WTC11 (cell line): Measurements from ENCODE around the gene FUT8. TPM values are rescaled to one million over a fixed set of nuclear protein-coding genes. Genes with fewer than 3 reads are reported as not detected.

Experiments used
- ATAC-seq: fragments of 200-7000 bp; cut with Tn5 transposase; 2 replicates; pipeline ENCODE4 v1.10.0; 2021; ENCODE audit warnings: mild to moderate bottlenecking, moderate library complexity
- CTCF ChIA-PET: fragments of 300-600 bp; sonication (Branson Sonifier 250); formaldehyde crosslinking; loops from one replicate; lab custom pipeline; 2021; ENCODE audit warnings: antibody characterized with exemption; lab: Charles Lee
- POLR2A ChIA-PET: fragments of 350-600 bp; sonication (Branson Sonifier 250); formaldehyde crosslinking; loops from one replicate; lab custom pipeline; 2021; ENCODE audit warnings: antibody characterized with exemption; lab: Charles Lee
- DNase-seq: peaks from one replicate; pipeline ENCODE4 v3.0.0; 2021; ENCODE audit warnings: low spot score
- H3K27ac Mint-ChIP-seq: 2 replicates; pipeline ENCODE4 v1.8.0; 2021; ENCODE audit warnings: mixed read lengths
- H3K27me3 Mint-ChIP-seq: 2 replicates; pipeline ENCODE4 v1.8.0; 2021; ENCODE audit warnings: low read depth, mild to moderate bottlenecking, moderate library complexity, mixed read lengths
- H3K36me3 Mint-ChIP-seq: 2 replicates; pipeline ENCODE4 v1.8.0; 2021; ENCODE audit warnings: mixed read lengths
- H3K4me1 Mint-ChIP-seq: 2 replicates; pipeline ENCODE4 v1.8.0; 2022; ENCODE audit warnings: mixed read lengths
- H3K4me3 Mint-ChIP-seq: 2 replicates; pipeline ENCODE4 v1.8.0; 2021; ENCODE audit warnings: mild to moderate bottlenecking, moderate library complexity, mixed read lengths
- H3K9me3 Mint-ChIP-seq: 2 replicates; pipeline ENCODE4 v1.8.0; 2021; ENCODE audit warnings: mixed read lengths
- ATF1 ChIP-seq: sonication (generic); formaldehyde crosslinking; IDR thresholded peaks from 2 replicates; pipeline ENCODE4 v1.8.1; 2023; ENCODE audit warnings: mild to moderate bottlenecking, moderate library complexity, missing genetic modification reagents
- ELF4 ChIP-seq: sonication (generic); formaldehyde crosslinking; IDR thresholded peaks from 2 replicates; pipeline ENCODE4 v1.8.1; 2022; ENCODE audit warnings: low read depth, mild to moderate bottlenecking, moderate library complexity, missing genetic modification reagents
- FOXP1 ChIP-seq: sonication (generic); formaldehyde crosslinking; IDR thresholded peaks from 2 replicates; pipeline ENCODE4 v1.8.0; 2022; ENCODE audit warnings: missing genetic modification reagents, mild to moderate bottlenecking, moderate library complexity, borderline replicate concordance
- GABPB1 ChIP-seq: sonication (generic); formaldehyde crosslinking; IDR thresholded peaks from 2 replicates; pipeline ENCODE4 v1.8.1; 2023; ENCODE audit warnings: mild to moderate bottlenecking, missing genetic modification reagents
- JAZF1 ChIP-seq: fragments of 250-450 bp; sonication (Bioruptor Pico); IDR thresholded peaks from 2 replicates; pipeline ENCODE4 v1.9.0; 2021; ENCODE audit warnings: moderate library complexity, mild to moderate bottlenecking, inconsistent platforms
- JUN ChIP-seq: sonication (generic); formaldehyde crosslinking; IDR thresholded peaks from 2 replicates; pipeline ENCODE4 v1.8.0; 2023; ENCODE audit warnings: mild to moderate bottlenecking, missing genetic modification reagents
- NFE2L1 ChIP-seq: sonication (generic); formaldehyde crosslinking; IDR thresholded peaks from 2 replicates; pipeline ENCODE4 v1.8.1; 2023; ENCODE audit warnings: missing genetic modification reagents
- NR1H2 ChIP-seq: sonication (generic); formaldehyde crosslinking; IDR thresholded peaks from 2 replicates; pipeline ENCODE4 v1.9.0; 2021; ENCODE audit warnings: mild to moderate bottlenecking, moderate library complexity, missing genetic modification reagents
- SMAD3 ChIP-seq: sonication (generic); formaldehyde crosslinking; IDR thresholded peaks from 2 replicates; pipeline ENCODE4 v1.8.0; 2022; ENCODE audit warnings: missing genetic modification reagents, mild to moderate bottlenecking, borderline replicate concordance
- TCF7 ChIP-seq: sonication (generic); formaldehyde crosslinking; IDR thresholded peaks from 2 replicates; pipeline ENCODE4 v1.8.0; 2022; ENCODE audit warnings: mild to moderate bottlenecking, low read depth, missing genetic modification reagents, moderate library complexity
- ZNF121 ChIP-seq: sonication (generic); formaldehyde crosslinking; IDR thresholded peaks from 2 replicates; pipeline ENCODE4 v1.8.0; 2023; ENCODE audit warnings: missing genetic modification reagents
- ZNF396 ChIP-seq: fragments of 250-450 bp; sonication (Bioruptor Pico); IDR thresholded peaks from 2 replicates; pipeline ENCODE4 v1.8.0; 2021; ENCODE audit warnings: mild to moderate bottlenecking, moderate library complexity, borderline replicate concordance
- total RNA-seq: library from RNA; stranded (reverse); gene quantifications from 3 replicates; pipeline ENCODE4 v1.2.3, GENCODE V29; 2021
- TF ChIP-seq, protein P1 (sequence below): sonication (generic); formaldehyde crosslinking; IDR thresholded peaks from 2 replicates; pipeline ENCODE4 v1.8.1; 2023; ENCODE audit warnings: mild to moderate bottlenecking, missing genetic modification reagents, moderate library complexity
- TF ChIP-seq, protein P2 (sequence below): sonication (generic); formaldehyde crosslinking; IDR thresholded peaks from 2 replicates; pipeline ENCODE4 v1.8.1; 2022; ENCODE audit warnings: low read depth, missing genetic modification reagents, borderline replicate concordance
- TF ChIP-seq, protein P3 (sequence below): sonication (generic); formaldehyde crosslinking; IDR thresholded peaks from 2 replicates; pipeline ENCODE4 v1.8.1; 2023; ENCODE audit warnings: mild to moderate bottlenecking, missing genetic modification reagents, moderate library complexity
- TF ChIP-seq, protein P4 (sequence below): sonication (generic); formaldehyde crosslinking; IDR thresholded peaks from 2 replicates; pipeline ENCODE4 v1.8.1; 2022; ENCODE audit warnings: mild to moderate bottlenecking, missing genetic modification reagents, moderate library complexity, borderline replicate concordance
- TF ChIP-seq, protein P5 (sequence below): sonication (generic); formaldehyde crosslinking; conservative IDR thresholded peaks from 2 replicates; pipeline ENCODE4 v1.8.1; 2023; ENCODE audit warnings: mild to moderate bottlenecking, low read depth, missing genetic modification reagents, moderate library complexity
- TF ChIP-seq, protein P6 (sequence below): fragments of 250-450 bp; sonication (Bioruptor Pico); IDR thresholded peaks from 2 replicates; pipeline ENCODE4 v1.8.0; 2021; ENCODE audit warnings: mild to moderate bottlenecking
- TF ChIP-seq, protein P7 (sequence below): fragments of 200-600 bp; IDR thresholded peaks from 2 replicates; pipeline ENCODE4 v1.8.0; 2022; ENCODE audit warnings: antibody characterized with exemption
- TF ChIP-seq, protein P8 (sequence below): fragments of 250-450 bp; sonication (Bioruptor Pico); conservative IDR thresholded peaks from 2 replicates; pipeline ENCODE4 v1.9.0; 2021; ENCODE audit warnings: mild to moderate bottlenecking

Gene FUT8
- total RNA-seq, 1 experiment from 2014 or later: 37.9 TPM

DNA sequence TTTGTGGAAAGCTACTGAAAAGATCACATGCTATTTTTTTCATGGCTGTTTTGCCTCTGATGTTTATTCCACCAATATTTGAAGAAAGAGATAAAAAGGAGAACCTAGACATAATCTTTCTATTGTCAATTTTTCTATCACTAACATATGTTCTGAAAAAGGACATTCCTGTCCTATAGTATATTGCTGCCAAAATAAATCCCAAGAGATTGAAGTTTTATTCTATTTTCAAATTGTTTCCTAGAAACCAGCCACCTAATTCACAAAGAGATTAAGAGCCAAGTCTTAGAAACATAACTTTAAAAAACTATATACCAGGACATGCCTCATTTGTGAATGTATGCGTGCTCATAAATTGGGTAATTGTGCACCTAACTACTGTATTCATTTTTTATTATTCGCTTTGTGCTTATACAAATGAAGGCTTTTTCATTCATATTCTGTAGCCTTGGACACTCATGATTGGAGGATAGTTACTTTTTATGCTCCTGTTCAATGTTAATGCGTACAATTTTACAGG lies 200.7 kb downstream of the FUT8 start:
- TF ChIP-seq TCF7 (CRISPR knock-in tag): no peak
- TF ChIP-seq SMAD3 (CRISPR knock-in tag): no peak
- TF ChIP-seq ZNF396: no peak
- no peak for TF ChIP-seq ZNF121 (CRISPR knock-in tag)
- TF ChIP-seq, protein P1, sequence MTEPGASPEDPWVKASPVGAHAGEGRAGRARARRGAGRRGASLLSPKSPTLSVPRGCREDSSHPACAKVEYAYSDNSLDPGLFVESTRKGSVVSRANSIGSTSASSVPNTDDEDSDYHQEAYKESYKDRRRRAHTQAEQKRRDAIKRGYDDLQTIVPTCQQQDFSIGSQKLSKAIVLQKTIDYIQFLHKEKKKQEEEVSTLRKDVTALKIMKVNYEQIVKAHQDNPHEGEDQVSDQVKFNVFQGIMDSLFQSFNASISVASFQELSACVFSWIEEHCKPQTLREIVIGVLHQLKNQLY (CRISPR knock-in tag): no peak
- no peak for TF ChIP-seq GABPB1 (CRISPR knock-in tag)
- TF ChIP-seq, protein P2, sequence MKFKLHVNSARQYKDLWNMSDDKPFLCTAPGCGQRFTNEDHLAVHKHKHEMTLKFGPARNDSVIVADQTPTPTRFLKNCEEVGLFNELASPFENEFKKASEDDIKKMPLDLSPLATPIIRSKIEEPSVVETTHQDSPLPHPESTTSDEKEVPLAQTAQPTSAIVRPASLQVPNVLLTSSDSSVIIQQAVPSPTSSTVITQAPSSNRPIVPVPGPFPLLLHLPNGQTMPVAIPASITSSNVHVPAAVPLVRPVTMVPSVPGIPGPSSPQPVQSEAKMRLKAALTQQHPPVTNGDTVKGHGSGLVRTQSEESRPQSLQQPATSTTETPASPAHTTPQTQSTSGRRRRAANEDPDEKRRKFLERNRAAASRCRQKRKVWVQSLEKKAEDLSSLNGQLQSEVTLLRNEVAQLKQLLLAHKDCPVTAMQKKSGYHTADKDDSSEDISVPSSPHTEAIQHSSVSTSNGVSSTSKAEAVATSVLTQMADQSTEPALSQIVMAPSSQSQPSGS: no peak
- no peaks in the 10 kb centered on the region for H3K9me3 Mint-ChIP-seq
- H3K36me3 Mint-ChIP-seq: no peaks in the 10 kb centered on the region
- ChIA-PET CTCF (interaction anchor here (1.1 kb wide), 1 partner anchor 78 kb away, joined by 3 read pairs; no protein-coding TSS in a partner anchor), POLR2A (interaction anchor here (0.5 kb wide), 1 partner anchor 11 kb away, joined by 4 read pairs; no protein-coding TSS in a partner anchor)
- H3K4me1 Mint-ChIP-seq: peaks cover 9% of the 10 kb centered on the region
- no peak for ATAC-seq
- no peak overlapping the region for H3K4me3 Mint-ChIP-seq
- DNase-seq: no peak
- no peak overlapping the region for H3K27ac Mint-ChIP-seq
- H3K27me3 Mint-ChIP-seq: no peaks in the 10 kb centered on the region

DNA sequence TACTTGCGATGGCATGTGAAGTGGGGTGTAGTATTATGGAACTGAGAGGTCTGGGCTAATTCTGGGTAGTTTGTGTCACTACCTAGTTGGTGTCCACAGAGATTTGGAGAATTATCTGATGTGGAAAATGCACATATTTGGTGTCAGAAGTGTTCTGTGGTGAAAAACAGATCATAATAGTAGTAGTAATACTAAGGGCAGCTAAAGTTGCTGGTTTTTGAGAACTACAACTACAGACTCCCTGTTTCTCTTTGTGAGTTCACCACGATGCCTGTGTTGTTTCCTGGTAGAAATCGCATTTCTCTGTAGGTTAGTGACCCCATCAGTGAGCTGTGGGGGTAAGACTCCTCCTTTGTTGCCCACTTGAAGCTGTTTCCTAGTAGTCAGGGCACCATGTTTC lies 206.5 kb downstream of the FUT8 start:
- ChIA-PET CTCF (interaction anchor here (2.1 kb wide), 1 partner anchor 206 kb away, joined by 6 read pairs; no protein-coding TSS in a partner anchor), POLR2A (interaction anchor here (0.6 kb wide), 1 partner anchor 339 kb away, joined by 3 read pairs; no protein-coding TSS in a partner anchor)
- no peaks in the 10 kb centered on the region for H3K36me3 Mint-ChIP-seq
- DNase-seq: no peak
- no peaks in the 10 kb centered on the region for H3K9me3 Mint-ChIP-seq
- ATAC-seq: no peak
- peaks cover 9% of the 10 kb centered on the region for H3K4me1 Mint-ChIP-seq
- no peak overlapping the region for H3K4me3 Mint-ChIP-seq
- no peak overlapping the region for H3K27ac Mint-ChIP-seq
- no peaks in the 10 kb centered on the region for H3K27me3 Mint-ChIP-seq
- TF ChIP-seq ATF1 (CRISPR knock-in tag): no peak
- no peak for TF ChIP-seq SMAD3 (CRISPR knock-in tag)
- TF ChIP-seq JAZF1 (CRISPR knock-in tag): no peak
- no peak for TF ChIP-seq FOXP1 (CRISPR knock-in tag)
- TF ChIP-seq, protein P3, sequence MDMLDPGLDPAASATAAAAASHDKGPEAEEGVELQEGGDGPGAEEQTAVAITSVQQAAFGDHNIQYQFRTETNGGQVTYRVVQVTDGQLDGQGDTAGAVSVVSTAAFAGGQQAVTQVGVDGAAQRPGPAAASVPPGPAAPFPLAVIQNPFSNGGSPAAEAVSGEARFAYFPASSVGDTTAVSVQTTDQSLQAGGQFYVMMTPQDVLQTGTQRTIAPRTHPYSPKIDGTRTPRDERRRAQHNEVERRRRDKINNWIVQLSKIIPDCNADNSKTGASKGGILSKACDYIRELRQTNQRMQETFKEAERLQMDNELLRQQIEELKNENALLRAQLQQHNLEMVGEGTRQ: no peak
- TF ChIP-seq NR1H2 (CRISPR knock-in tag): no peak
- TF ChIP-seq GABPB1 (CRISPR knock-in tag): no peak
- TF ChIP-seq, protein P4, sequence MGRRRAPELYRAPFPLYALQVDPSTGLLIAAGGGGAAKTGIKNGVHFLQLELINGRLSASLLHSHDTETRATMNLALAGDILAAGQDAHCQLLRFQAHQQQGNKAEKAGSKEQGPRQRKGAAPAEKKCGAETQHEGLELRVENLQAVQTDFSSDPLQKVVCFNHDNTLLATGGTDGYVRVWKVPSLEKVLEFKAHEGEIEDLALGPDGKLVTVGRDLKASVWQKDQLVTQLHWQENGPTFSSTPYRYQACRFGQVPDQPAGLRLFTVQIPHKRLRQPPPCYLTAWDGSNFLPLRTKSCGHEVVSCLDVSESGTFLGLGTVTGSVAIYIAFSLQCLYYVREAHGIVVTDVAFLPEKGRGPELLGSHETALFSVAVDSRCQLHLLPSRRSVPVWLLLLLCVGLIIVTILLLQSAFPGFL (CRISPR knock-in tag): no peak
- TF ChIP-seq, protein P5, sequence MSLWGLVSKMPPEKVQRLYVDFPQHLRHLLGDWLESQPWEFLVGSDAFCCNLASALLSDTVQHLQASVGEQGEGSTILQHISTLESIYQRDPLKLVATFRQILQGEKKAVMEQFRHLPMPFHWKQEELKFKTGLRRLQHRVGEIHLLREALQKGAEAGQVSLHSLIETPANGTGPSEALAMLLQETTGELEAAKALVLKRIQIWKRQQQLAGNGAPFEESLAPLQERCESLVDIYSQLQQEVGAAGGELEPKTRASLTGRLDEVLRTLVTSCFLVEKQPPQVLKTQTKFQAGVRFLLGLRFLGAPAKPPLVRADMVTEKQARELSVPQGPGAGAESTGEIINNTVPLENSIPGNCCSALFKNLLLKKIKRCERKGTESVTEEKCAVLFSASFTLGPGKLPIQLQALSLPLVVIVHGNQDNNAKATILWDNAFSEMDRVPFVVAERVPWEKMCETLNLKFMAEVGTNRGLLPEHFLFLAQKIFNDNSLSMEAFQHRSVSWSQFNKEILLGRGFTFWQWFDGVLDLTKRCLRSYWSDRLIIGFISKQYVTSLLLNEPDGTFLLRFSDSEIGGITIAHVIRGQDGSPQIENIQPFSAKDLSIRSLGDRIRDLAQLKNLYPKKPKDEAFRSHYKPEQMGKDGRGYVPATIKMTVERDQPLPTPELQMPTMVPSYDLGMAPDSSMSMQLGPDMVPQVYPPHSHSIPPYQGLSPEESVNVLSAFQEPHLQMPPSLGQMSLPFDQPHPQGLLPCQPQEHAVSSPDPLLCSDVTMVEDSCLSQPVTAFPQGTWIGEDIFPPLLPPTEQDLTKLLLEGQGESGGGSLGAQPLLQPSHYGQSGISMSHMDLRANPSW (CRISPR knock-in tag): no peak
- no peak for TF ChIP-seq NFE2L1 (CRISPR knock-in tag)
- no peak for TF ChIP-seq ELF4 (CRISPR knock-in tag)
- TF ChIP-seq JUN (CRISPR knock-in tag): no peak
- TF ChIP-seq, protein P6, sequence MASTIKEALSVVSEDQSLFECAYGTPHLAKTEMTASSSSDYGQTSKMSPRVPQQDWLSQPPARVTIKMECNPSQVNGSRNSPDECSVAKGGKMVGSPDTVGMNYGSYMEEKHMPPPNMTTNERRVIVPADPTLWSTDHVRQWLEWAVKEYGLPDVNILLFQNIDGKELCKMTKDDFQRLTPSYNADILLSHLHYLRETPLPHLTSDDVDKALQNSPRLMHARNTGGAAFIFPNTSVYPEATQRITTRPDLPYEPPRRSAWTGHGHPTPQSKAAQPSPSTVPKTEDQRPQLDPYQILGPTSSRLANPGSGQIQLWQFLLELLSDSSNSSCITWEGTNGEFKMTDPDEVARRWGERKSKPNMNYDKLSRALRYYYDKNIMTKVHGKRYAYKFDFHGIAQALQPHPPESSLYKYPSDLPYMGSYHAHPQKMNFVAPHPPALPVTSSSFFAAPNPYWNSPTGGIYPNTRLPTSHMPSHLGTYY (CRISPR knock-in tag): no peak
- TF ChIP-seq, protein P7, sequence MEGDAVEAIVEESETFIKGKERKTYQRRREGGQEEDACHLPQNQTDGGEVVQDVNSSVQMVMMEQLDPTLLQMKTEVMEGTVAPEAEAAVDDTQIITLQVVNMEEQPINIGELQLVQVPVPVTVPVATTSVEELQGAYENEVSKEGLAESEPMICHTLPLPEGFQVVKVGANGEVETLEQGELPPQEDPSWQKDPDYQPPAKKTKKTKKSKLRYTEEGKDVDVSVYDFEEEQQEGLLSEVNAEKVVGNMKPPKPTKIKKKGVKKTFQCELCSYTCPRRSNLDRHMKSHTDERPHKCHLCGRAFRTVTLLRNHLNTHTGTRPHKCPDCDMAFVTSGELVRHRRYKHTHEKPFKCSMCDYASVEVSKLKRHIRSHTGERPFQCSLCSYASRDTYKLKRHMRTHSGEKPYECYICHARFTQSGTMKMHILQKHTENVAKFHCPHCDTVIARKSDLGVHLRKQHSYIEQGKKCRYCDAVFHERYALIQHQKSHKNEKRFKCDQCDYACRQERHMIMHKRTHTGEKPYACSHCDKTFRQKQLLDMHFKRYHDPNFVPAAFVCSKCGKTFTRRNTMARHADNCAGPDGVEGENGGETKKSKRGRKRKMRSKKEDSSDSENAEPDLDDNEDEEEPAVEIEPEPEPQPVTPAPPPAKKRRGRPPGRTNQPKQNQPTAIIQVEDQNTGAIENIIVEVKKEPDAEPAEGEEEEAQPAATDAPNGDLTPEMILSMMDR: no peak
- TF ChIP-seq, protein P8, sequence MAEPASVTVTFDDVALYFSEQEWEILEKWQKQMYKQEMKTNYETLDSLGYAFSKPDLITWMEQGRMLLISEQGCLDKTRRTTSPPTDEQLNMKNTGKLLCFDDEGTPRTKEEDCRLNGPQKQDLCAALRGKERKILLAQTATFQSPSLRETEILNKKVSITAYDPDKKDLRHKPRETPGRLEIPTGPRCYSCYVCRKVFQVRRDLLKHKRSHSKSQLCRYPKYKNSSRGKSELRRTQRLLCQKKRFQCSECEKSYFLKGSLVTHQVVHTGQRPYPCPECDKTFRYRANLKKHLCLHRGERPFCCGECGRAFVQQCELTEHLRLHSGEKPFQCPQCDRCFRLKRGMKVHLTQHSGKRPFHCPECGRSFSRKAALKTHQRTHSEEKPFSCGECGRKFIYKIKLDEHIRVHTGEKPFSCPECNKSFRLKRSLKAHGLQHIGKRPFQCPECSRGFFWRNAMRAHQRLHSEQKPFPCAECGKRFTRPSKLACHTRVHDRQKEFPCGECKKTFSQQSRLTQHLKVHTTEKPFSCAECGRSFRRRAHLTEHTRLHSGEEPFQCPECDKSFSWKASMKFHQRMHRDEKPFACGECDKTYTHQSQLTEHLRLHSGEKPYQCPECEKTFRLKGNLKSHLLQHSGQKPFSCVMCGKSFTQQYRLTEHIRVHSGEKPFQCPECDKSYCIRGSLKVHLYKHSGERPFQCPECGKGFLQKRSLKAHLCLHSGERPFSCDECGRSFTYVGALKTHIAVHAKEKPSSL (CRISPR knock-in tag): no peak
